Ammon's horn (tissue), 1 donor: ENCODE measurements around the gene ROR1.
A peak's percentile ranks its signal among the peaks of the same experiment; 100 is the strongest.
"Not testable (repeated sequence)": the region's sequence is repeated elsewhere in the genome, so short reads cannot be mapped to it uniquely, and the experiment has no call there.

ENCODE experiments used
- DNase-seq: peaks from one replicate; pipeline ENCODE4 v3.0.0-alpha.2; 2016; ENCODE audit warnings: low spot score

ROR1 gene

GRCh38 chr1:63794354-63794753 lies 20.5 kb downstream of the ROR1 start:
- no peak for DNase-seq

DNA sequence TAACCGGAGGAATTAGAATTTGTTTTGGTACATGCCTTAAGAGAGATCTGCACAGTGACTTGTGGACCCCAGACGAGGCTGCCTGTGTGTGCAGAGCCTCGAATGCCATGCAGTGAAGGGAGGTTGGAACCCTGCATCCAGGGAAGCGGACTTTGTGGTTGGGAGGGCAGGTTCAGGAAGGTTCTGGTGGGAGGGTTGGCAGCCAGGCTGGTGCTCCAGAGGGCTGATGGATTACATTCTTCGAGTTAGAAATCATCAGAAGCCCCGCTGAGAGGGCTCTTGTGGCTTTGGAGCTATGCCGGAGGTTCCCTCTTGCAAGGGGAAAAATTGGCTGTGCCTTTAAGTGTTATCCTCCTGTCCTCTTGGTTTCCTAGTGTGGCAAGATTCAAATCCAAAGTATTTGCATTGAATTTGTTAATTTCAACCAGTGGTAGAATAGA lies 21.1 kb downstream of the ROR1 start:
- no peak for DNase-seq

DNA sequence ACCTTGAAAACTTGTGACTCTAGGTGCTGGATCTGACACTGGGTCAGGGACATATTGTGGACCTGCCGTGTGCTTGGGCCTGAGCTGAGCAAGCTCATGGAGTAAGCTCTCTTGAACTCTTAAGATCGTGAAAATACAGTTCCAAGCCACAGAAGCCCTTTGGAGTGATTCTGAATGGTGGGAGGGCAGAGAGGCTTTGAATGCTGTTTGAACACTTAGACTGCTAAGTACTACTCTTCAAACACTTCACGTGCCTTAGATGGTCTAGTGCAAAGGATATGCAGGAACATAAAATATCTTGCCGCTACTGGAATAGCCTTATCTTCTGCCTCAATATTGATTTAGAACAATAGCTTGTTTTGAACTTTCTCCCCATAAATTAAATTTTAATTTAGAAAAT lies 21.6 kb downstream of the ROR1 start:
- no peak for DNase-seq

DNA sequence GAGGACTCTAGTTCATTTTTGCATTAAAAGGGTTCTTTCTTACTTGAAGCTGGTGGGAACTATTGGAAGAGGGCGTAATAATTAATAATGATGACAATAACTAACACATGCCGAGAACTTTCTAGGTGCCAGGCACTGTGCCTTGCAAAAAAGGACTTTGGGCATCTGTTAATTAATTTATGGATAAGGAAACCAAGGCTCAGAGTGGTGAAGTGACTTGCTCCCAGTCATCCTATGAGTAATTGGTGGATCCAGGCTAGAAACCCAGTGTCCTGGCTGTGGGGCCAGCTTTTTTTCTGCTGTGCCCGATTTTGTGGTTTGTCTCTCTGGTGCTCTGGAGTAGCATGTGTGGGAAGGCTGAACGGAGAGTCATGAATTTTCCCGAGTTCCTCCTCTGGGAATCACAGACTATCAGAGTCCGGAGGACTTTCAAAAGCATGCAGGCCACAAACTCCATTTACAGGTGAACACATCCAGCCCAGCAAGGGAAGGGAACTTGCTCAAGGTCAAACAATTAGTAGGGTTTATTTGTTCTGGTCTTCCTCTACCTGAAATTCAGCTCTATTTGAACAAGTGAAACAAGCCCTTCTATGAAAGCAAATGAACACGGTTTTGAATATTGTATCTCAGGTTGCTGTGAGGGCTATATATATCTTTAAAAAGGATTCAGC lies 23.4 kb downstream of the ROR1 start:
- no peak for DNase-seq

- DNase-seq: no peak
These were observed 24.5 kb downstream of the ROR1 start for GRCh38 chr1:63798284-63798683.

DNA sequence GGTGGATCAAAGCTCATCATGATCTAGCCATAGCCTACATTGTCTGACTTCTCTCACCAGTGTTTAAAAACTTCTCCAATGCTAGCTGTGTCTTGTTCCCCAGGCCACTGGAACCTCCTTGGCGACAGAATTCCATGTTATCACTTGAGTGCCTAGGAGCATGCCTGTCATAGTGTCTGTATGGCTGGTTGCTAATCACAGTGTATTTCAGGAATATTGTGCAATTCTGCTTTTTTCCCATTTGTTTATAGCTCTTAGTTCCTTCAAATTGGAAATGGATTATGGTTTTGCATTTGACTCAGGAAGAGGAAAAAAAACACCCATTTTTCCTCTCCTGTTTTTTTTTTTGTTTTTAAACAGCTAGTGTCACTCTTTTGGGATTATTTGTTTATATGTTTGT lies 25.5 kb downstream of the ROR1 start:
- no peak for DNase-seq

DNA sequence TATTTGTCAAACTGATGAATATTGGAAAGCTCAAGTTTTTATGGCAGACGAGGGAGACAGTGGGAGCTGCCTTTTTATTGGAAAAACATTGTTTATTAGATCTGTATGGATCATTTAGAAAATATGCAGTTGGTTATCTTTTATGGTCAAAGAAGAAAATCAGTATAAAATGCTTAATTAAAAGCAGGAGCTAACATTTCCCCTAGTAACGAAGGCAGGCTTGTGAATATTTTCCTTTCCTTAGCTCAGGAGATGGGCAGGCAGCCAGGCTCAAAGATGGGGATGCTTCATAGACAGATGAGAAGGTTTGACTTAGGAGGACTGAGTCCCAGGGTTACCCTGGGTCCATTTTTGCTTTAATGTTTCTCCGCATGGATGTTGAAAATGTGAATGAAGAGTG lies 26.0 kb downstream of the ROR1 start:
- peak; percentile 21 for DNase-seq

GRCh38 chr1:63802109-63802508 lies 28.3 kb downstream of the ROR1 start:
- DNase-seq: no peak

- no peak for DNase-seq
These were observed 31.1 kb downstream of the ROR1 start for GRCh38 chr1:63804829-63805484.

DNA sequence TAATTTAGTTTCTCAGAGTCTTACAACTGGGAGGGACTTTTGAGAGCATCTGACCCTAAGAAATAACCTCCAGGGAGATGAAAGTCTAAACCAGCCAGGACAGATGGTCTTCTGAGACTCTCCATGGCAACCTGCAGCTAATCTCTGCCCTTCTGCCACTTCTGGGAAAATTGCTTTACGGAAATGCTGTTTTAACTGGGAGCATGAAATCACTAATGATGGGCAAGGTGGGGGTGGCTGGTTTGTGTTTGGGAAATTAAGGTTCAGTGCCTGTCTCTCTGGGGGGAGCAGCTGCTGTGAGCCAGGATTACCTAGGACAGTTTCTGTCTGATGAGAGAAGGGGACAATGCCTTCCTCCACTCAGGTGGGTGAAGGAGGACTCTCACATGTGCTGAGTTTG lies 33.2 kb downstream of the ROR1 start:
- DNase-seq: no peak

GRCh38 chr1:63810936-63811469 lies 37.2 kb downstream of the ROR1 start:
- DNase-seq: no peak

- no peak for DNase-seq
These were observed 38.4 kb downstream of the ROR1 start for GRCh38 chr1:63812071-63812700.

- DNase-seq: peak; percentile 37
These were observed 40.0 kb downstream of the ROR1 start for GRCh38 chr1:63813829-63814277.

GRCh38 chr1:63816217-63816815 lies 42.5 kb downstream of the ROR1 start:
- DNase-seq: not testable (repeated sequence)

DNA sequence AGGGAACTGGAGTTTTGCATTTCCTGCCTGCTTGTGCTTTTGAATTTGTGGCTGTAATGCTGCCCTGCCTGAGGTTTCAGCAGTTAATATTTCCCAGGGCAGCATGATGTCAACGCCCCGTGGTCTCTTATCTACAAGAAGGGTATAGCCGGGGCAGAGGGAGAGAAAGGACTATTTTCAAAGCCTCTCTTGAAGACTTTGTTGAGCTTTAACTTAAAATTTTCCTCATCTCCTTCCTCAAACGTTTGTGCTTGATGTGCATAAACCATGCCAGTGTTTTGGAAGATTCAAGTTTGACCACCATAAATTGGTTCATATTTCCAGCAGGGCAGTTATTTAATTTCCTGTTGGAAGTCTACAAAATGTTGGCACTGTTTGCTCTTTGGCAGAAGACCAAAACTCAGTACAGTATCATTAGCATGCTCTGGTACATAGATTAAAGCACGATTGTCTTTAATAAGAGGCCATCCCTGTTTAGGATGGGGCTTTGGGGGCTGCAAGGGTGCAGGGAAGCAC lies 43.4 kb downstream of the ROR1 start:
- DNase-seq: no peak

DNA sequence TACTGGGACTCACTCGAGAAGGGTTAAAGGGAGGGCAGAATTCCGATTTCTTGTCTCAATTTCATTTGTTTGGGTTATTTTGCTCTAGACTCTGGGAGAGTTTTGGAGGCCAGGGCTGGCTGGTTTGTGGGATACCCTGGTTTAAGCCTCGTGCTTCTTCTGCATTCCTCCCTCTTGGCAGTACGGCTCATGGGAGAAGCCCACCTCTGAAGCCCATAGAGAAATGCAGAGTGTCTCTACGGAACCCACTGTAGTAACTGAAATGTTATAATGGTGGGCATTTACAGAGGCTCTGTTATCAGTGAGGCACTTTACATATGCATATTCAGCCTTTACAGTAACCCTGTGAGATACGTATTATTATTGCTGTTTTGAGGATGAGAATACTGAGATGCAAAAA lies 43.9 kb downstream of the ROR1 start:
- DNase-seq: no peak

DNA sequence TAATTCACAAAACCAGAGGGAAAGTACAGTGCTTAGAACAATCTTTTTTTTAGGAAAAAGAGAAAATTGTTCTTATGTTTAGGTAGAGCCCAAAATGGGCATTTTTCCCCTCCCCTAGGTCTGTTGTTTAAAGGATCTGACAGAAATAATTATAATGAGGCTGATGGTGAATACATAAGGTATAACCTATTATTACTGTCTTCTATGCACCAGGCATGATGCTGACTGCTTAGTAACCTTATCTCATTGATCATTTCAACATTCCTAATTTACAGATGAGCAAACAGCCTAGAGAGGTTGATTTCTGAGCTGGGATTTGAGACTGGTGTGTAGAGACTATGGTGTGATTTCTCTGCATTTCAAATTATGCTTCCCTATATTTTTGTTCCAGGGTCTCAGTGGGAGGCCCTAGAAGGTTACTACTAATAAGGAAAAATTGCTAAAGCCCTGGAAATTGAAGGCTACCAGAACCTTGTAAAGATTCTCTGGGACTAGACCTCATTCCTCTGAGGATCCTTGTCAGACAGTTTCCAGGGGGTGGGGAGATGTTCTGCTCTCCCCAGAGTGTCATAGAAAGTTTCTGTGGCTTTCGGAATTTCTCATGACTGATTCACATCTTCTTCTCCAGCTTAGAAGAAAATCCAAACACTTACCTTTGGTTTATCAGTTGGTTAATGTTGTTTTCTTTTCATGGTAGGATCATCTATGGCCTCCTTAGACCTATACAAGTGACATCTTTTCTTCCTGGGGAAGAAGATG lies 44.9 kb downstream of the ROR1 start:
- DNase-seq: no peak

DNA sequence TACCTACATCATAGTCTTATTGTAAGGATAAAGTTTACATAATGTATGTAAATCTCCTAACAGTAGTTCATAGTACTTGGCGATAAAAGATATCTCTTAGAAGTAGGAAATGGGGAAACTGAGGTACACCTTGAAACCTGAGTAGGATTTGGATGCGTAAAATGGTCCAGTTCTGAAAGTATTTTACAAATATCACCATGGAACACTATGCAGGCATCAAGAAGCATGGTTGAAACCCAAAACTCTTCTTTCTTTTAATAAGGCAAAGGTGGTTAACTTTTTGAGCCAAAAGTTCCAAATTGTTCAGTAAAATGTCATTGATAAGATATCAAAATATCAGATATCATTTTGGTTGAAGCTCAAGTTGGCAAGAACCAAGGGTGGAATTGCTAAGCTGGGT lies 46.0 kb downstream of the ROR1 start:
- no peak for DNase-seq

DNA sequence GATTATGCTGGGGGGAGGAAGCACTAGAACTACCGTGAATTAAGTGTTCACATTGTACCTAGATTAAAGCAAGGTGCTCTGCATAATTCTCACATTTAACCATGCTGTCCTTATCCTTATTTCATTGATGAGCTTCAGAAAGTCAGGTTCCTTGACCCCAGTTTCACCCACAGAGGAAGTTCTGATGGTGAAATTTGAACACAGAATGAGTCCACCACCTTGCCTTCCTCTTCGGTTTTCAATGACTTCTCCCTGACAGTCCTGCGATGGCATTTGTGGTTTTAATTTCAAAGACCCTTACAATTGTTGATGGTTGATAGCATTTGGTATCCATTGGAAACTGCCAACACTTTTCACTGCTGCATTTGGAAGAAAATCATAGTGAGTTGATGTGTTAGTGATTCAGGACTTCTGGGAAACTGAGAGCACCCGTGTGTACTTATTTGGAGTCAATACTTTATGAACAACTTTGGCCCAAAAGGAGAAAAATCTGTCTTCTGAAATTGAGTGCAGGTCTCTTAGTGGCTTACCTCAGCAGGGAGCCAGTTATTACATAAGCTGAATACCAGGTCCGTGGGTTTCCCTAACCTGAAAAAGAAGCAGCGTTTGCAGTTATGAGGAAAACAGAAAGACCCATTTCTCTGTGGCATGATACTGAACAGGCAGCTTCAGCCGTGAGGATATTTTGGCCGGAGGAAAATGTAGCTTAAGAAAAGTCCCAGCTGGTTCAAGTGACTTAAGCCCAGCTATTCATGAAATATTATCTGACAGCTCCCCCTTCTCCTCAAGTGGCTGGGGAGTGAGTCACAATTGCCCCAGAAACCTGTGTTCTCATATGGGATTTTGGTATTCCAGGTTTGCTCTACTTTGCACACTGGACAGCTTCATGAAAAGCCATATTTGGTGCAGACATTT lies 47.5 kb downstream of the ROR1 start:
- DNase-seq: no peak

GRCh38 chr1:63822540-63822939 lies 48.7 kb downstream of the ROR1 start:
- DNase-seq: no peak

DNA sequence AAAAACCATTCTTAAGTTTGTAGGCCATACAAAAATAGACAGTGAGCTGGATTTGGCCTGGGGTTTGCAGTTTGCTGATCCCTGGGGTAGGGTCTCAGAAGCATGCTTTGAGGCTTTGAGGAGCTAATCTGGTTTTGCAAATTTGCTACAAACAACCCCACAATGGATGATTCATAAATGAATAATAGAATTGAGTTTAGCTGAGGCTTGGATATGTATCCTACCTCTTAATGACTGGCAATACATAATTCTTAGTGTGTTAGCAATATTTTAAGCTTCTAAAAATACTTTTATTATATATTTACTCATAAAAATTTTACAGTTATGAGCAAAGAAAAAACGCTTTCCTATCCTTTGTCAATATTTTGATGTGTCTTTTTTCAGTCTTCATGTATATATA lies 50.6 kb downstream of the ROR1 start:
- no peak for DNase-seq
